Astrocyte of the spinal cord (primary cell): Measurements from ENCODE around the gene RAPGEF2.
"Not testable (repeated sequence)": the region's sequence is repeated elsewhere in the genome, so short reads cannot be mapped to it uniquely, and the experiment has no call there.

Experiments
- DNase-seq: peaks from one replicate; pipeline ENCODE4 v3.0.0; 2011; ENCODE audit warnings: low read depth, low spot score
- H3K4me3 ChIP-seq: 2 replicates; pipeline ENCODE4 v1.5.1; 2011; ENCODE audit warnings: low read depth, mild to moderate bottlenecking, low read length, moderate library complexity
- CTCF ChIP-seq: IDR thresholded peaks from 2 replicates; pipeline ENCODE4 v1.5.1; 2012; ENCODE audit warnings: low read depth, mild to moderate bottlenecking, low read length, inconsistent platforms
- in situ Hi-C: cut with HindIII; loops from 2 replicates; pipeline ENCODE4 v1.10.0; 2017; ENCODE audit warnings: low sequenced_read_pairs

RAPGEF2 gene

GRCh38 chr4:159158985-159159384 is 56.1 kb downstream of the RAPGEF2 start:
- in situ Hi-C loops: no loop called here
- no peak overlapping the region for H3K4me3 ChIP-seq
- no peak for TF ChIP-seq CTCF
- no peak for DNase-seq

GRCh38 chr4:159159611-159160010 is 56.7 kb downstream of the RAPGEF2 start:
- no peak for TF ChIP-seq CTCF
- no peak for DNase-seq
- in situ Hi-C loops: no loop called here

GRCh38 chr4:159160242-159160641 is 57.4 kb downstream of the RAPGEF2 start:
- no peak overlapping the region for H3K4me3 ChIP-seq
- in situ Hi-C loops: no loop called here
- no peak for TF ChIP-seq CTCF
- no peak for DNase-seq

More at GRCh38 chr4:159159611-159160010, 56.7 kb downstream of the RAPGEF2 start:
- no peak overlapping the region for H3K4me3 ChIP-seq

- H3K4me3 ChIP-seq, in situ Hi-C loops, DNase-seq: not testable (repeated sequence)
These were observed 58.6 kb downstream of the RAPGEF2 start for GRCh38 chr4:159161436-159161835.

GRCh38 chr4:159162576-159162975 is 59.7 kb downstream of the RAPGEF2 start:
- no peak overlapping the region for H3K4me3 ChIP-seq
- no peak for TF ChIP-seq CTCF
- in situ Hi-C loops: no loop called here
- no peak for DNase-seq

GRCh38 chr4:159163521-159163920 is 60.6 kb downstream of the RAPGEF2 start:
- H3K4me3 ChIP-seq: no peak overlapping the region
- in situ Hi-C loops: no loop called here
- no peak for TF ChIP-seq CTCF
- no peak for DNase-seq

- in situ Hi-C loops: no loop called here
- DNase-seq: no peak
- no peak for TF ChIP-seq CTCF
- H3K4me3 ChIP-seq: no peak overlapping the region
These were observed 66.8 kb downstream of the RAPGEF2 start for GRCh38 chr4:159169404-159170302.
